ENCODE results near the gene SLC2A4.

SLC2A4 gene

GRCh38 chr17:7262192-7262934 is 19.2 kb upstream of the SLC2A4 start, which contains the start of gene CLDN7:
CLDN7 (minus strand) TSS chr17:7262478; CDS start chr17:7262043, 435 bp downstream.
- DNase-seq (ENCODE audit: insufficient read length, low spot score) (no peak), FAIRE-seq (no peak)
- TF ChIP-seq CTCF (IDR thresholded peaks at IDR 0.05; ENCODE audit: insufficient read depth, missing control alignments) = no peak

GRCh38 chr17:7262935-7263800 is 18.4 kb upstream of the SLC2A4 start:
- no peak for FAIRE-seq
- DNase-seq (ENCODE audit: insufficient read length, low spot score) = no peak
- no peak for TF ChIP-seq CTCF (IDR thresholded peaks at IDR 0.05; ENCODE audit: insufficient read depth, missing control alignments)

GRCh38 chr17:7263801-7264078 is 17.8 kb upstream of the SLC2A4 start:
- DNase-seq (ENCODE audit: insufficient read length, low spot score) (no peak), FAIRE-seq (no peak)
- no peak for TF ChIP-seq CTCF (IDR thresholded peaks at IDR 0.05; ENCODE audit: insufficient read depth, missing control alignments)

- no peak for TF ChIP-seq CTCF (IDR thresholded peaks at IDR 0.05; ENCODE audit: insufficient read depth, missing control alignments)
- FAIRE-seq = no peak
- DNase-seq (ENCODE audit: insufficient read length, low spot score) = no peak
Measured at GRCh38 chr17:7266784-7267183, 14.7 kb upstream of the SLC2A4 start.

GRCh38 chr17:7279448-7279847 is 2.1 kb upstream of the SLC2A4 start:
- TF ChIP-seq CTCF (IDR thresholded peaks at IDR 0.05; ENCODE audit: insufficient read depth, missing control alignments) = no peak
- no peak for DNase-seq (ENCODE audit: insufficient read length, low spot score)
- FAIRE-seq = no peak

GRCh38 chr17:7280519-7281073 is 922 bp upstream of the SLC2A4 start:
- no peak for FAIRE-seq
- peak; percentile 47 for TF ChIP-seq CTCF (IDR thresholded peaks at IDR 0.05; ENCODE audit: insufficient read depth, missing control alignments)
- peak; percentile 74 for DNase-seq (ENCODE audit: insufficient read length, low spot score)
